Measurements from ENCODE around the gene PBX3.

DNA sequence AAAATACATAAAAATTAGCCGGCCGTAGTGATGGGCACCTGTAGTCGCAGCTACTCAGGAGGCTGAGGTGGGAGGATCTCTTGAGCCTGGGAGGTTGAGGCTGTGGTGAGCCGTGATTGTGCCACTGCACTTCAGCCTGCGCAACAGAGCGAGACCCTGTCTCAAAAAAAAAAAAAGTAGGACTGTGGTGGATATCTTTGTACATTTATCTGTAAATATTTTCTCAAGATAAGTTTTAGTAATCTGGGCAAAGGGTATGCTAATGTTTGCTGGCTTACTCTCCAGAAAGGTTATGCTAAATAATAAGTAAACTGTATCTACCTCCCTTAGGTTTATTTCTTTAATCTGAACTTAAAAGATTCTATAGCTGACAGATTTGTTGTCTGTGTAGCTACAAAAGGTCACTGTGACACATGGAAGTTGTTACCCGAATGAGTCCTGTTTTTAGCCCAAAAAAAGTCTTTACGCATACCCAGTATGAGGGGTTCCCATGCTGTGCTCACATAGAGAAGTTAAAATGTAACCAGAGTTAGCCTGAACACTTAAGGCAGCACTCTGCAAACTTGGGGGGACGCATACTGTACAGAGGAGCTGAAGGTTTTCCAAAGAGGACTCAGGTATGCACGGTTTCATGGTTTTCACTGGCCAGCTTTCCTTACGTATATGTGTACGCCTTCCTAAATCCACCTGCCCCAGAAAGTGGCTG lies 206.3 kb downstream of the PBX3 start:
- TF ChIP-seq EZH2 (IDR thresholded peaks at IDR 0.05; ENCODE audit: borderline replicate concordance, low read length) = no peak
- TF ChIP-seq, protein P1, sequence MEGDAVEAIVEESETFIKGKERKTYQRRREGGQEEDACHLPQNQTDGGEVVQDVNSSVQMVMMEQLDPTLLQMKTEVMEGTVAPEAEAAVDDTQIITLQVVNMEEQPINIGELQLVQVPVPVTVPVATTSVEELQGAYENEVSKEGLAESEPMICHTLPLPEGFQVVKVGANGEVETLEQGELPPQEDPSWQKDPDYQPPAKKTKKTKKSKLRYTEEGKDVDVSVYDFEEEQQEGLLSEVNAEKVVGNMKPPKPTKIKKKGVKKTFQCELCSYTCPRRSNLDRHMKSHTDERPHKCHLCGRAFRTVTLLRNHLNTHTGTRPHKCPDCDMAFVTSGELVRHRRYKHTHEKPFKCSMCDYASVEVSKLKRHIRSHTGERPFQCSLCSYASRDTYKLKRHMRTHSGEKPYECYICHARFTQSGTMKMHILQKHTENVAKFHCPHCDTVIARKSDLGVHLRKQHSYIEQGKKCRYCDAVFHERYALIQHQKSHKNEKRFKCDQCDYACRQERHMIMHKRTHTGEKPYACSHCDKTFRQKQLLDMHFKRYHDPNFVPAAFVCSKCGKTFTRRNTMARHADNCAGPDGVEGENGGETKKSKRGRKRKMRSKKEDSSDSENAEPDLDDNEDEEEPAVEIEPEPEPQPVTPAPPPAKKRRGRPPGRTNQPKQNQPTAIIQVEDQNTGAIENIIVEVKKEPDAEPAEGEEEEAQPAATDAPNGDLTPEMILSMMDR (conservative IDR thresholded peaks at IDR 0.05 in 1 of 2, IDR thresholded peaks at IDR 0.05 in 1 of 2; ENCODE audit: extremely low read depth in 1 of 2, insufficient read depth in 1 of 2, low read depth in 1 of 2, low read length in 2 of 2) = no peak
